ENCODE results near the gene HOMER2.

DNA sequence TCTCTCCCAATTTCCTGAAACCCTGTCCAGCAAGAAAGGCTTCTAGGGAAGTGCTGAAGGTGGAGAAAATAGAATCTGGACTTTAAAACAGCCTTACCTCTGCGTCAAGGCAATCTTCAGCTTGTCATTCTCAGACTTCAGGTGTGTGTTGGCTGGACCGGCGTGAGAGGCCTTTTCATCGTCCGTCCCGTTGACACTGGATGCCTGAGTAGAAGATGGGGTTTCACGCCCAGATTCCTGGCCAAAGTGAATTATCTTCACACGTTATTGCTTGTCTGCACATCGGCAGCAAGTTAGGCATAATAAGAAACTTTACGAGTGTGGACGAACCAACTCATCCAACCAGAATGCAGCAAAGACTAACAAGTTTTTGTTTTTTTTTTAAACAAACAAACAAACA is 93.6 kb downstream of the HOMER2 start:
- no peak for TF ChIP-seq CTCF (IDR thresholded peaks at IDR 0.05; ENCODE audit: insufficient read depth, low read length)
- TF ChIP-seq POLR2AphosphoS5 (IDR thresholded peaks at IDR 0.05; ENCODE audit: low read depth): no peak

All from HL-60 (cell line).